HFF-Myc (cell line): ENCODE measurements around the gene ABCA4.

Experiments used
- DNase-seq: peaks from one replicate; pipeline ENCODE4 v3.0.0-alpha.2; 2011; ENCODE audit warnings: low read depth; ENCODE audit errors: extremely low read depth
- H3K4me3 ChIP-seq: replicated peaks from 2 replicates; pipeline ENCODE4 v1.5.1; 2011; ENCODE audit warnings: low read depth, mild to moderate bottlenecking, control low read depth, low read length
- TF ChIP-seq, protein P1 (sequence below): IDR thresholded peaks from 2 replicates; pipeline ENCODE4 v1.5.1; 2012; ENCODE audit warnings: mild to moderate bottlenecking, low read depth, low read length, control low read depth; ENCODE audit errors: missing control alignments

ABCA4 gene

DNA sequence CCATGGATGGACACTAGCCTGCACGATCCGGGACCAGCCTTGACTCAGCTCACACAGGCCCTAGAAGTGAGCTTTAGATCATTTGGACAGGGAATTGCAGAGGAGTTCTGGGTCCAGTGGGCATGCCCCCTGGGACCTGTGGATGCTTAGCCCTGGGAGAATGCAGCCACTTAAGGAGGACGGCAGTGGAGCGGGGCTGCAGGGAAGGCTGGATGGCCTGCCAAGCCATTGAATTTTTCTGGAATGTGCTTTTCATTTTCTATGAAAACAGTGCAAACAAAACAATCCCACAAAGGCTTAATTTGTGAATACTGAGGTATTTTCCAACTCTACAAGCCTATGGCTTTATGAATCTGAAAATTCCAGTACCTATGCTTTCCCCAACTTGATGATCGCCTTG, 131.3 kb downstream of the ABCA4 start:
- H3K4me3 ChIP-seq = no peak overlapping the region
- DNase-seq = no peak
- TF ChIP-seq, protein P1, sequence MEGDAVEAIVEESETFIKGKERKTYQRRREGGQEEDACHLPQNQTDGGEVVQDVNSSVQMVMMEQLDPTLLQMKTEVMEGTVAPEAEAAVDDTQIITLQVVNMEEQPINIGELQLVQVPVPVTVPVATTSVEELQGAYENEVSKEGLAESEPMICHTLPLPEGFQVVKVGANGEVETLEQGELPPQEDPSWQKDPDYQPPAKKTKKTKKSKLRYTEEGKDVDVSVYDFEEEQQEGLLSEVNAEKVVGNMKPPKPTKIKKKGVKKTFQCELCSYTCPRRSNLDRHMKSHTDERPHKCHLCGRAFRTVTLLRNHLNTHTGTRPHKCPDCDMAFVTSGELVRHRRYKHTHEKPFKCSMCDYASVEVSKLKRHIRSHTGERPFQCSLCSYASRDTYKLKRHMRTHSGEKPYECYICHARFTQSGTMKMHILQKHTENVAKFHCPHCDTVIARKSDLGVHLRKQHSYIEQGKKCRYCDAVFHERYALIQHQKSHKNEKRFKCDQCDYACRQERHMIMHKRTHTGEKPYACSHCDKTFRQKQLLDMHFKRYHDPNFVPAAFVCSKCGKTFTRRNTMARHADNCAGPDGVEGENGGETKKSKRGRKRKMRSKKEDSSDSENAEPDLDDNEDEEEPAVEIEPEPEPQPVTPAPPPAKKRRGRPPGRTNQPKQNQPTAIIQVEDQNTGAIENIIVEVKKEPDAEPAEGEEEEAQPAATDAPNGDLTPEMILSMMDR = no peak

DNA sequence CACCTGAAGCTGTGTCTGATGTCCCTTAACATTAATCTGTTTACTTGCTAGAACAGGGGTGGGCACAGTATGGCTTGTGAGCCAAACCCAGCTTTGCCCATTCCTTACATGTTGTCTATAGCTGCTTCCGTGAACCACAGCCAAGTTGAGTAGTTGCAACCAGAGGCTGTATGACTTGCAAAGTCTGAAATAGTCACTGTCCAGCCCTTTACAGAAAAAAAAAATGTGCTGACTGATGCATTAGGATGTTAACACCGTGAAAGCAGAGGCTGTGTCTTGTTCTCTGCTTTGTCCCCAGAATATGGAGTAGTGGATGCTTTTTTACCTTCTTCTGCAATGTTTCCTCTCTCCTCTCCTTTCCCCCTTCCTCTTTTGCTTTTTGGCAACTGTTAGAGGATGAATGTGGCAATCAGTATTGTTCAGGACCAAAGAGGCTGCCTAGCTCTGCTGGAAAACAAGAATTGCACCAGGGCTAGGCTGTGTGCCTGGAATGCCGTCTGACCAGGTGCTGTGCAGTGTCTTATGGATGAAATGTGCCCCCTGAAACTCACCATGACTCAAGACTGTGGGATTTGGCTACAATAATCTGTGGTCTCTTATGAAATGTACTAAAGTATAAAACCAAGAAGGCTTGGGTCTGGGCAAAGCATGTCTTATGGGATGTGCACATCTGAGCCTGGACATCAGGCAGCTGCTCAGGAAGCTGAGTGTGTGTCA, 132.2 kb downstream of the ABCA4 start:
- H3K4me3 ChIP-seq = no peak overlapping the region
- TF ChIP-seq, protein P1 = no peak
- DNase-seq = no peak

DNA sequence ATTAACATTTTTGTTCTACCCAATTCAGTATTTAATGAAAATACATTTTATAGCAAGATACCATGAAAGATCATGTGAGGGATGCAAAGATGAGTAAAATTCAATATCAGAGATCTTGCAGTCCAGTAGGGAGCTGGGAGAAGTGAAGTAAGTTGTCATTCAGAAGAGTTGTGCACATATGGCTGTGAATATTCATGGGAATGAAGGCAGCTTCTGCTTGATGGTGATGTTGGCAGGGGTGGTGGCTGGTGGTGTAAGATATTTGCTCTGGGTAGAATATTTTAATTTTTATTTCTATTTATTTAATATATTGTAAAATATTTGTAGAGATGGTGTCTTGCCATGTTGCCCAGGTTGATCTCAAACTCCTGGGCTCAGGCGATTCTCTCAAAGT, 139.7 kb downstream of the ABCA4 start:
- TF ChIP-seq, protein P1 = no peak
- no peak for DNase-seq
- no peak overlapping the region for H3K4me3 ChIP-seq

- no peak overlapping the region for H3K4me3 ChIP-seq
- TF ChIP-seq, protein P1 = peak; percentile 59
- no peak for DNase-seq
Observed at GRCh38 chr1:93980320-93981273, 140.4 kb downstream of the ABCA4 start.

- no peak for DNase-seq
- TF ChIP-seq, protein P1 = no peak
- no peak overlapping the region for H3K4me3 ChIP-seq
Observed at GRCh38 chr1:93979718-93980319, 141.1 kb downstream of the ABCA4 start.

GRCh38 chr1:93979040-93979717, 141.8 kb downstream of the ABCA4 start:
- DNase-seq = no peak
- TF ChIP-seq, protein P1 = no peak
- no peak overlapping the region for H3K4me3 ChIP-seq
